GM21723 (cell line): ENCODE measurements around the gene CDO1.

Source experiments
- ATAC-seq: cut with Tn5 transposase; IDR thresholded peaks from one replicate; pipeline ENCODE4 v1.9.1; 2021; ENCODE audit warnings: mild to moderate bottlenecking, moderate library complexity; ENCODE audit not compliant: unreplicated experiment

CDO1 gene

GRCh38 chr5:115816226-115817081 is at the start of gene CDO1:
CDO1 (minus strand) TSS chr5:115816659; CDS start chr5:115816397, 262 bp downstream.
- ATAC-seq, result no peak

- ATAC-seq, result no peak
Measured at GRCh38 chr5:115859378-115859777, 42.9 kb upstream of the CDO1 start.

- ATAC-seq, result no peak
Measured at GRCh38 chr5:115858396-115858795, 41.9 kb upstream of the CDO1 start.

- no peak for ATAC-seq
Measured at GRCh38 chr5:115857626-115858349, 41.3 kb upstream of the CDO1 start.

GRCh38 chr5:115857057-115857479 is 40.6 kb upstream of the CDO1 start:
- ATAC-seq, result no peak

GRCh38 chr5:115855959-115856358 is 39.5 kb upstream of the CDO1 start:
- no peak for ATAC-seq

- no peak for ATAC-seq
Measured at GRCh38 chr5:115854139-115854538, 37.7 kb upstream of the CDO1 start.

- no peak for ATAC-seq
Measured at GRCh38 chr5:115850744-115851416, 34.4 kb upstream of the CDO1 start.

- ATAC-seq, result no peak
Measured at GRCh38 chr5:115849258-115849798, 32.9 kb upstream of the CDO1 start.

- ATAC-seq, result no peak
Measured at GRCh38 chr5:115847290-115847689, 30.8 kb upstream of the CDO1 start.

GRCh38 chr5:115844321-115844817 is 27.9 kb upstream of the CDO1 start:
- no peak for ATAC-seq

- ATAC-seq, result no peak
Measured at GRCh38 chr5:115843444-115844130, 27.1 kb upstream of the CDO1 start.

GRCh38 chr5:115842952-115843351 is 26.5 kb upstream of the CDO1 start:
- no peak for ATAC-seq

GRCh38 chr5:115842089-115842935 is 25.9 kb upstream of the CDO1 start:
- peak; percentile 42 for ATAC-seq

GRCh38 chr5:115841382-115842088 is 25.1 kb upstream of the CDO1 start, which contains the start of the genes AP3S1 and ATG12:
AP3S1 (plus strand) TSS chr5:115841935; CDS start chr5:115842038, 103 bp downstream.
ATG12 (minus strand) TSS chr5:115841565; CDS start chr5:115841552, 13 bp downstream.
- ATAC-seq, result peak; percentile 84

- no peak for ATAC-seq
Measured at GRCh38 chr5:115840873-115841272, 24.4 kb upstream of the CDO1 start.

GRCh38 chr5:115838885-115839518 is 22.5 kb upstream of the CDO1 start:
- peak; percentile 14 for ATAC-seq

GRCh38 chr5:115835481-115835880 is 19.0 kb upstream of the CDO1 start:
- ATAC-seq, result no peak
